ENCODE results near the gene PTGIR.
A peak's percentile ranks its signal among the peaks of the same experiment; 100 is the strongest.

PTGIR gene

DNA sequence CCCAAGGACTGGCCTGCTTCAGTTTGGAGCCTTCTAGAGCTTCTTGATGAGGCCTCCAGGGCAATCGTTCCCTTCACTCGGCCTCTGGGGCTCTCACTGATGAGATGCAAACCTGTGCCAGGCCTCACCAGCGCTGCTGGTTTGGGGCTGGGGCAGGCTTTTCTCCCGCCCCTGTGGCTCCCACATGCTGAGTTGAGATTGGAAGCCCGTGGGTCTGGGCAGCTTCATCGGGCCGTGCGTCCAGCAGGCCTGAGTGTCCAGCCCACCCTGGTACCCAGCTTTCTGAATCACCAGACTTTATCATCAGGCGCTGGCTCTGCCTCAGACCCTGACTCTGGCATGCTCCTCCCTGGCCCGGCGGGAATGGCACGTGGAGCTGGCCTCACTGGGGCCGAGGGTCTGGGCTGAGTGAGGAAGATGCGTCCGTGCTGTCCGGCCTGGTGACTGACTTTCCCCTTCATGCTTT lies 19.5 kb downstream of the PTGIR start:
- no peaks in the 10 kb centered on the region for H3K9me3 ChIP-seq (ENCODE audit: control extremely low read depth in 1 of 5, control insufficient read depth in 4 of 5, insufficient read depth in 2 of 5, low read depth in 1 of 5, low read length in 4 of 5)
- ChIA-PET POLR2A (no interaction called here), CTCF (interaction anchor here (1.1 to 3.1 kb wide), 5 partner anchors 9 to 56 kb away, joined by 3 to 13 read pairs (median 7); partner anchors contain the start of gene DACT3)
- WGBS (ENCODE audit: insufficient coverage) = 95% methylated on average over 14 of the region's 16 CpGs
- no peak for DNase-seq
- H3K27ac ChIP-seq (ENCODE audit: insufficient read depth in 1 of 2, low read depth in 1 of 2, low read length in 2 of 2, poor library complexity in 1 of 2, severe bottlenecking in 2 of 2) = no peak overlapping the region
- H3K36me3 ChIP-seq (ENCODE audit: control insufficient read depth in 4 of 4, insufficient read depth in 4 of 4, low read length in 3 of 4) = peaks cover 18 to 55% (median 47%) of the 10 kb centered on the region in 4 experiments
- no peak overlapping the region for H3K4me3 ChIP-seq (ENCODE audit: control insufficient read depth in 1 of 7, extremely low read depth in 1 of 7, insufficient read depth in 4 of 7, low read depth in 2 of 7, low read length in 6 of 7)
- H3K4me1 ChIP-seq (ENCODE audit: control extremely low read depth in 1 of 4, control insufficient read depth in 4 of 4, insufficient read depth in 4 of 4, low read length in 3 of 4) = peaks cover 0 to 27% (median 25%) of the 10 kb centered on the region in 4 experiments
- no peaks in the 10 kb centered on the region for H3K27me3 ChIP-seq (replicated peaks in 2 of 5; ENCODE audit: control insufficient read depth in 4 of 5, insufficient read depth in 5 of 5, low read length in 4 of 5)

DNA sequence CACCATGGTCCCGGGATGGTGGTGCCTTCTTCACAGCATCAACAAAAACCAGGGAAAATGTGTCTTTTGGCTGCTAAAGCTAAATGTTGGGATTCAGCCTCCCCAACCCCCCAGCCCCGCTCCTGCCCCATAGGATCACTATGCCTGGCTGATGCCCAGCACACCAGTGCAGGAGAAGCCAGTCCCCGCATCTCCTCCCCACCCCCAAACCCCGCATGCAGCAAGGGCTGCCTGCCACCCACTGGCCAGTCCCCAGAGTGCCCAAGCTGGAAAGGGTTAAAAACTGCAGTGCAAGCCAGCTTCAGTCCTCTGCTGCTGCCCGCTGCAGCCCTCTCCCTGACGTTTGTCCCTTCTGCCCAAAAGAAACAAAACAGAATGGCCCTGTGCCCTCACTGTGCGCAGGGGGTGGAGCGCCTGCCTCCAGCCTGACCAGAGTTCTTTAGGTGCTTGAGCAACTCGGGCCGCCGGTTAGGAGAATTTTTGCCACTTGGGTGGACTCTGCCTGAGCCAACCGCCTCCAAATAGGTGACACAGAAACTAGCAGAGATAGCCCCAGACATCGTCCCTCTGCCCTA lies 20.0 kb downstream of the PTGIR start:
- CTCF ChIA-PET = interaction anchor here (1.9 to 3.1 kb wide), 3 partner anchors 10 to 57 kb away, joined by 4 to 13 read pairs (median 9); partner anchors contain the start of gene DACT3
- POLR2A ChIA-PET = no interaction called here

DNA sequence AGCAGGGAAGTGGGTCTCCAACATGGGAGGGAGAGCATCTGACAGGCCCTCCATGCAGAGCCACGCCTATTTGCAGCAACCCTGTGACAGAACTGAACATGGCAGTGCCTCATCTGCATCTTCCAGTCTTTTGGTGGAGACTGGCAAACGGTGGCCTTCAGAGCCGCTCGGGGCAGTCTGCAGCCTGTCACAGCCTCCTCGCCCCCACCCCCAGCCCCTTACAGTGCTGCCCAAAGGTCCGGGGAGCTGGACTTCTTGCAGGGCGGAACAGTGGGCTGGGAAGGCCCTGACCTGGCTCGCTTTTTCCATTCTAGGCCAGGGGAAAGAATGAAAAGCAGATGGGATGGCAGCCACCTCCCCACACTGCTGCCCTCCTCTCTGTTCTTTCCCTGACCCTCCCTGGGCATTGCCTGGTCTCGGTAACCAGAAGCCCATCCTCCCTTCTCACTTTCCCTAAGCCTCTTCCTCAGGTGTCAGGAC lies 21.1 kb downstream of the PTGIR start:
- peaks cover 0 to 5% (median 2%) of the 10 kb centered on the region in 5 experiments for H3K9me3 ChIP-seq (ENCODE audit: control extremely low read depth in 1 of 5, control insufficient read depth in 4 of 5, insufficient read depth in 2 of 5, low read depth in 1 of 5, low read length in 4 of 5)
- ChIA-PET POLR2A (interaction anchor here (2.1 kb wide), 1 partner anchor 8 kb away, joined by 9 read pairs; no protein-coding TSS in a partner anchor), CTCF (interaction anchor here (1.5 to 4.9 kb wide), 4 partner anchors 8 to 59 kb away, joined by 3 to 24 read pairs (median 12); partner anchors contain the start of gene DACT3)
- WGBS (ENCODE audit: insufficient coverage) = 96% methylated on average over 8 of the region's 9 CpGs
- H3K27me3 ChIP-seq (replicated peaks in 2 of 5; ENCODE audit: control insufficient read depth in 4 of 5, insufficient read depth in 5 of 5, low read length in 4 of 5) = no peaks in the 10 kb centered on the region
- H3K36me3 ChIP-seq (ENCODE audit: control insufficient read depth in 4 of 4, insufficient read depth in 4 of 4, low read length in 3 of 4) = peaks cover 18 to 40% (median 35%) of the 10 kb centered on the region in 4 experiments
- no peak overlapping the region for H3K27ac ChIP-seq (ENCODE audit: insufficient read depth in 1 of 2, low read depth in 1 of 2, low read length in 2 of 2, poor library complexity in 1 of 2, severe bottlenecking in 2 of 2)
- no peak for DNase-seq
- H3K4me3 ChIP-seq (ENCODE audit: control insufficient read depth in 1 of 7, extremely low read depth in 1 of 7, insufficient read depth in 4 of 7, low read depth in 2 of 7, low read length in 6 of 7) = peak overlapping the region in 2 of 7 experiments; percentile 9 to 98
- H3K4me1 ChIP-seq (ENCODE audit: control extremely low read depth in 1 of 4, control insufficient read depth in 4 of 4, insufficient read depth in 4 of 4, low read length in 3 of 4) = peaks cover 0 to 29% (median 28%) of the 10 kb centered on the region in 4 experiments

More for the DNA sequence above, 20.0 kb downstream of the PTGIR start:
- no peaks in the 10 kb centered on the region for H3K27me3 ChIP-seq (replicated peaks in 2 of 5; ENCODE audit: control insufficient read depth in 4 of 5, insufficient read depth in 5 of 5, low read length in 4 of 5)
- no peak overlapping the region for H3K27ac ChIP-seq (ENCODE audit: insufficient read depth in 1 of 2, low read depth in 1 of 2, low read length in 2 of 2, poor library complexity in 1 of 2, severe bottlenecking in 2 of 2)
- no peak overlapping the region for H3K4me3 ChIP-seq (ENCODE audit: control insufficient read depth in 1 of 7, extremely low read depth in 1 of 7, insufficient read depth in 4 of 7, low read depth in 2 of 7, low read length in 6 of 7)
- no peaks in the 10 kb centered on the region for H3K9me3 ChIP-seq (ENCODE audit: control extremely low read depth in 1 of 5, control insufficient read depth in 4 of 5, insufficient read depth in 2 of 5, low read depth in 1 of 5, low read length in 4 of 5)
- H3K36me3 ChIP-seq (ENCODE audit: control insufficient read depth in 4 of 4, insufficient read depth in 4 of 4, low read length in 3 of 4) = peaks cover 18 to 50% (median 43%) of the 10 kb centered on the region in 4 experiments
- 98% methylated on average over 11 of the region's 13 CpGs for WGBS (ENCODE audit: insufficient coverage)
- no peak for DNase-seq
- H3K4me1 ChIP-seq (ENCODE audit: control extremely low read depth in 1 of 4, control insufficient read depth in 4 of 4, insufficient read depth in 4 of 4, low read length in 3 of 4) = peaks cover 0 to 29% (median 28%) of the 10 kb centered on the region in 4 experiments

DNA sequence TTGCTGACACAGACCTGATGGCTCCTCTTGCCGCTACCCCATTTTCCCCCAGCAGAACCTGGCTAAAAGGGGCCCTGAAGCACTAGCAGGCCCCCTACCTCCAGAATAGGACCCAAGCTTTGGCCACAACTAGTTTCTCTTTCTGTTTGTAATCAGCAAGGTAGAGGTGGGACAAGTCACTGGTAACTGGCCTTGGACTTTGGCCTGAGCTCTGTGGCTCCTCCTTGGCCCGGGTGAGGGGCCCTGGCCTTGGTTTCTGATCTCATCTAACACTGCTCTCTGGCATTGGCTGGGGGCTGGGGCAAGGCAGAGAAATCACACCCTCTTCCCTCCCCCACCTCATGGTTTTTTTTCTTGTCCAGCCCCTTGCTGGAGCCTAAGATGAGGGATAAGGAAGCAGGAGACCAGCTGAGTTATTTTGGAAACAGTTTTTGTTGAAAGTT lies 21.7 kb downstream of the PTGIR start:
- ChIA-PET POLR2A (interaction anchor here (2.1 kb wide), 1 partner anchor 8 kb away, joined by 9 read pairs; no protein-coding TSS in a partner anchor), CTCF (interaction anchor here (0.8 to 4.9 kb wide), 5 partner anchors 8 to 102 kb away, joined by 3 to 24 read pairs (median 12); partner anchors contain the start of gene DACT3)
- DNase-seq = peak in 1 of 3 donors; percentile 41
- H3K27me3 ChIP-seq (replicated peaks in 2 of 5; ENCODE audit: control insufficient read depth in 4 of 5, insufficient read depth in 5 of 5, low read length in 4 of 5) = no peaks in the 10 kb centered on the region
- peak overlapping the region in 6 of 7 experiments; percentile 87 to 100 (median 96) for H3K4me3 ChIP-seq (ENCODE audit: control insufficient read depth in 1 of 7, extremely low read depth in 1 of 7, insufficient read depth in 4 of 7, low read depth in 2 of 7, low read length in 6 of 7)
- H3K4me1 ChIP-seq (ENCODE audit: control extremely low read depth in 1 of 4, control insufficient read depth in 4 of 4, insufficient read depth in 4 of 4, low read length in 3 of 4) = peaks cover 0 to 29% (median 28%) of the 10 kb centered on the region in 4 experiments
- H3K9me3 ChIP-seq (ENCODE audit: control extremely low read depth in 1 of 5, control insufficient read depth in 4 of 5, insufficient read depth in 2 of 5, low read depth in 1 of 5, low read length in 4 of 5) = peaks cover 0 to 6% (median 3%) of the 10 kb centered on the region in 5 experiments
- peaks cover 12 to 34% (median 29%) of the 10 kb centered on the region in 4 experiments for H3K36me3 ChIP-seq (ENCODE audit: control insufficient read depth in 4 of 4, insufficient read depth in 4 of 4, low read length in 3 of 4)
- 70% methylated on average over 2 of the region's 2 CpGs for WGBS (ENCODE audit: insufficient coverage)
- peak overlapping the region in 1 of 2 experiments; percentile 100 for H3K27ac ChIP-seq (ENCODE audit: insufficient read depth in 1 of 2, low read depth in 1 of 2, low read length in 2 of 2, poor library complexity in 1 of 2, severe bottlenecking in 2 of 2)

DNA sequence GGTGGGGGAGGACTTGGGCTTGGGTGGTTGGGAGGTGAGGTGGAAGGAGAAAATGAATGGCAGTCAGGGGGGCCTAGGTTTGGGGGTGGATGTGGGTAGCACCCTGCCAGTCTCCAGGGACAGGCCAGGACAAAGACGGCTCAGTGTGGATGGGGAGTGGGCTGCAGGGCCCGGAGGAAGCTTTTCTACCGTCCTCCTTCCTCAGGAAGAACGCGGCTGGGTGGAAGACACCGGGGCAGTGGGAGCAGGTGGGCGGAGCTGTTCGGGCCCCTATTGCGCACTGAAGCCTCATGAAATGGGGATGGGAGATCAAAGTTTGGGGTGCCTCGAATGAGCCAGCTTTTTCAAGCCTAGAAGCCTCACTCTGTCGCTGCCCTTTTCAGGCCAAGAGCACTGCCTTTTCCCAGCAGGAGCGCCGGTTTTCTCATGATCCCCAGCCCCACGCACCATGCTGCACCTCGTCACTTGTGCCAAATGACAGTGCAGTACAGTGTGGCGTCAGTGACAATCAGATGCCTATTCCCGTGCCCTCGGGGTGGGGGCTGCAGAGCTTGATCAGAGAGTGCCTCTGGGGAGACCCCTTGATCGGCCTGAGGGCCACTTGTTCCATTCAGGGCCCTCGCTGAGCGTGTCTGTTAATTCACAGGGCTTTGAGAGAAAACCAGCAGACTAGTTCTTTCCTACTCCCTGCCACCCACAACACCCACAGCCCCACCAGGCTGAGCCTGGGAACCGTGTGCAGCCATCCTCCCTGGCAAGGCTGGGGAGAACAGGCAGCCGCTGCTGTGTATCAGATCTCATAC lies 22.3 kb downstream of the PTGIR start:
- H3K9me3 ChIP-seq (ENCODE audit: control extremely low read depth in 1 of 5, control insufficient read depth in 4 of 5, insufficient read depth in 2 of 5, low read depth in 1 of 5, low read length in 4 of 5) = peaks cover 0 to 6% (median 3%) of the 10 kb centered on the region in 5 experiments
- H3K4me3 ChIP-seq (ENCODE audit: control insufficient read depth in 1 of 7, extremely low read depth in 1 of 7, insufficient read depth in 4 of 7, low read depth in 2 of 7, low read length in 6 of 7) = peak overlapping the region; percentile 25 to 100 (median 95)
- POLR2A ChIA-PET = interaction anchor here (2.1 kb wide), 1 partner anchor 9 kb away, joined by 9 read pairs; no protein-coding TSS in a partner anchor
- H3K4me1 ChIP-seq (ENCODE audit: control extremely low read depth in 1 of 4, control insufficient read depth in 4 of 4, insufficient read depth in 4 of 4, low read length in 3 of 4) = peaks cover 0 to 29% (median 28%) of the 10 kb centered on the region in 4 experiments
- no peaks in the 10 kb centered on the region for H3K27me3 ChIP-seq (replicated peaks in 2 of 5; ENCODE audit: control insufficient read depth in 4 of 5, insufficient read depth in 5 of 5, low read length in 4 of 5)
- 32% methylated on average over 18 of the region's 23 CpGs for WGBS (ENCODE audit: insufficient coverage)
- peaks cover 9 to 28% (median 23%) of the 10 kb centered on the region in 4 experiments for H3K36me3 ChIP-seq (ENCODE audit: control insufficient read depth in 4 of 4, insufficient read depth in 4 of 4, low read length in 3 of 4)
- peak overlapping the region in 1 of 2 experiments; percentile 100 for H3K27ac ChIP-seq (ENCODE audit: insufficient read depth in 1 of 2, low read depth in 1 of 2, low read length in 2 of 2, poor library complexity in 1 of 2, severe bottlenecking in 2 of 2)
- no peak for DNase-seq
- CTCF ChIA-PET = interaction anchor here (0.7 to 4.9 kb wide), 7 partner anchors 9 to 137 kb away, joined by 3 to 24 read pairs (median 3); partner anchors contain the start of gene DACT3

DNA sequence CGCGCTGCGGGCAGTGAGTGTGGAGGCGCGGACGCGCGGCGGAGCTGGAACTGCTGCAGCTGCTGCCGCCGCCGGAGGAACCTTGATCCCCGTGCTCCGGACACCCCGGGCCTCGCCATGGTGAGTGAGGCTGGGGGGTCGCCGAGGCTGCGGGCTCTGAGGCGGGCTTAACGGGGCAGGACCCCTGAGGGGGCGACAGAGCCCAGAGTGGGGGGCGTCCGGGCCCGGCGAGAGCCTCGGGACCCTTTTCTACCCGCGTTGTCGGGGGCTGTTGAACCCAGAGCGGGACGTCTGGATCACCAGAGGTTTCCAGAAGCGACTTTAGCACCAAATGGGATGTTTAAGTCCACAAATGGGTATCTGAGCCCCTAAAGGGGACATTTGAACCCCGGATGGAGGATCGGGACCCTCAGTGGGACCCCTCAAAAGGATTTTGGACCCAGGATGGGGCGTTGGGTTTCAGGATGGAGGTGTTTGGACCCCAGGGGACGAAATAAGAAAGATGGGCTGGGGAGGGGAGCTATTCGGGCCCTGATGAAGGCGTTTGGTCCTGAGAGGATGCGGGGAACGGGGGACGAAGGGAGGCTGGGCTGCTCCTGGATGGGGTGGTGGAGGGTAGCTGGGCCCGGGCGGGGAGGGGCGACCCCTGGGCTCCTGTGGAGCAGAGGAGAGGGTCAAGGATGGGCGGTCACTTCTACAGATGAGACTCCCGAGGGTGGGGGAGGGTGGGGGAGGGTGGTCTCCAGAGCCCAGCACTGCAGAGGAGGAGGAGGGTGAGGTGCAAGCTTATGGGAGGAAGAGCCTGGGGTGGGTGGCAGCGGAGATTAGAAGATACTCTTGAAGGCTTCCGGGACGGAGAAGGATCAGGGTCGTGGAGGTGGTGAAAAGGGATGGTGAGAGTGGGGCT lies 23.3 kb downstream of the PTGIR start, which contains the start of gene CALM3:
Gene CALM3 (plus strand): TSS at position 13 of the 907 bp plus-strand sequence. CDS start 105 bp downstream, at position 118.
- ChIA-PET POLR2A (interaction anchor here (1.0 to 2.1 kb wide), 4 partner anchors 10 to 512 kb away, joined by 3 to 9 read pairs (median 4); partner anchors contain the start of genes DACT3 and ZC3H4), CTCF (interaction anchor here (0.6 to 4.9 kb wide), 11 partner anchors 10 to 206 kb away, joined by 3 to 24 read pairs (median 3); partner anchors contain the start of gene DACT3)
- Histone ChIP-seq H3K4me3 (ENCODE audit: control insufficient read depth in 1 of 7, extremely low read depth in 1 of 7, insufficient read depth in 4 of 7, low read depth in 2 of 7, low read length in 6 of 7) (peak within 1 kb of the TSS; percentile 87 to 100 (median 95)), H3K9me3 (ENCODE audit: control extremely low read depth in 1 of 5, control insufficient read depth in 4 of 5, insufficient read depth in 2 of 5, low read depth in 1 of 5, low read length in 4 of 5) (peaks cover 0 to 6% (median 3%) of the 10 kb centered on the region in 5 experiments), H3K27ac (ENCODE audit: insufficient read depth in 1 of 2, low read depth in 1 of 2, low read length in 2 of 2, poor library complexity in 1 of 2, severe bottlenecking in 2 of 2) (peak within 1 kb of the TSS; percentile 100), H3K36me3 (ENCODE audit: control insufficient read depth in 4 of 4, insufficient read depth in 4 of 4, low read length in 3 of 4) (peaks cover 6 to 17% (median 13%) of the 10 kb centered on the region in 4 experiments), H3K4me1 (ENCODE audit: control extremely low read depth in 1 of 4, control insufficient read depth in 4 of 4, insufficient read depth in 4 of 4, low read length in 3 of 4) (peaks cover 0 to 29% (median 28%) of the 10 kb centered on the region in 4 experiments), H3K27me3 (replicated peaks in 2 of 5; ENCODE audit: control insufficient read depth in 4 of 5, insufficient read depth in 5 of 5, low read length in 4 of 5) (no peaks in the 10 kb centered on the region)
- peak in 1 of 3 donors; percentile 23 for DNase-seq
- WGBS (ENCODE audit: insufficient coverage) = 0% methylated on average over 43 of the region's 51 CpGs

Data from common myeloid progenitor, CD34-positive (primary cell).